ENCODE measurements around the gene ARID2. TPM values are rescaled to one million over a fixed set of nuclear protein-coding genes. Genes with fewer than 3 reads are reported as not detected.

Gene ARID2
- total and polyA plus RNA-seq, 2 donors (not counting 1 experiment from before 2014, with no cell fraction given), result 5.0 to 49.2 TPM

DNA sequence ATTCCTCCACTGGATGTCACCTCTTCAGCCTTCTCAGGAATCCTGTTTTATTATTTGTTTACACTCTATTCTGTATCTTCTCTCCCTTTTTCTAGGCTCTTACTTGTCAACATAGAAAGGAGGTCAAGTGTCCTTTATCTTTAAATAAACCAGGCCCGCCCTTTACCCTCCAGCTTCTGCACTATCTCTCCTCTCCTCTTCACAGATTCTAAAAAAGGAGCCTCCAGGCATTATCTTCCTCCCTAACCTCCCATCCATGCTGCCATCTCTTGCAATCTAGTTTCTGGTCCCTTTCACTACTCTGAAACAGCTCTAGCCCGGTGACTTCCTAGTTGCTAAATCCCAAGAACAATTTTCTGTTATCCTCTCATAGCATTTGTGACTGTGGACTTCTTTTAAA is 24.1 kb upstream of the ARID2 start:
- Histone ChIP-seq H4K20me1 (ENCODE audit: control insufficient read depth, insufficient read depth, low read length, poor library complexity, severe bottlenecking) (no peaks in the 10 kb centered on the region), H3K9ac (ENCODE audit: low read length) (no peak overlapping the region), H3K4me3 (ENCODE audit: control extremely low read depth in 1 of 5, extremely low read depth in 1 of 5, insufficient read depth in 1 of 5, low read depth in 2 of 5, low read length in 4 of 5) (no peak overlapping the region), H3K4me2 (replicated peaks; ENCODE audit: low read depth, low read length, poor library complexity, severe bottlenecking) (no peak overlapping the region), H2AFZ (ENCODE audit: insufficient read depth, low read depth, low read length, poor library complexity, severe bottlenecking) (no peak overlapping the region), H3K4me1 (ENCODE audit: control insufficient read depth in 2 of 2, insufficient read depth in 2 of 2, low read length in 2 of 2) (peaks cover 0 to 6% of the 10 kb centered on the region in 2 donors), H3K79me2 (ENCODE audit: control insufficient read depth, insufficient read depth, low read length) (no peaks in the 10 kb centered on the region), H3K27ac (ENCODE audit: low read length in 2 of 2) (no peak overlapping the region), H3K36me3 (replicated peaks in 1 of 2; ENCODE audit: control extremely low read depth in 1 of 2, control insufficient read depth in 1 of 2, extremely low read depth in 1 of 2, insufficient read depth in 2 of 2, low read length in 1 of 2) (no peaks in the 10 kb centered on the region), H3K27me3 (replicated peaks in 1 of 4; ENCODE audit: control extremely low read depth in 1 of 4, control insufficient read depth in 3 of 4, insufficient read depth in 4 of 4, low read length in 3 of 4) (no peaks in the 10 kb centered on the region), H3K9me3 (ENCODE audit: control extremely low read depth in 1 of 3, control insufficient read depth in 2 of 3, insufficient read depth in 1 of 3, low read length in 2 of 3) (peaks cover 0 to 8% (median 5%) of the 10 kb centered on the region in 3 donors)
- ATAC-seq (ENCODE audit: low read depth) (no peak), DNase-seq (no peak)
- Mint-ChIP-seq H3K9me3 (ENCODE audit: insufficient read depth) (peaks cover 4% of the 10 kb centered on the region), H3K4me3 (no peak overlapping the region), H3K27me3 (no peaks in the 10 kb centered on the region), H3K4me1 (peaks cover 21% of the 10 kb centered on the region), H3K27ac (no peak overlapping the region)
- POLR2A ChIA-PET, result no interaction called here
- 97% methylated on average over 2 of the region's 2 CpGs for WGBS (ENCODE audit: insufficient coverage)
- intact Hi-C loops (cut with micrococcal nuclease), result no loop called here
- CTCF ChIA-PET, result interaction anchor here (0.9 kb wide), 1 partner anchor 11 kb away, joined by 3 read pairs; no protein-coding TSS in a partner anchor
- TF ChIP-seq EZH2 (IDR thresholded peaks at IDR 0.05; ENCODE audit: borderline replicate concordance, insufficient read depth, low read depth, low read length, poor library complexity, severe bottlenecking), result no peak
- TF ChIP-seq, protein P1, sequence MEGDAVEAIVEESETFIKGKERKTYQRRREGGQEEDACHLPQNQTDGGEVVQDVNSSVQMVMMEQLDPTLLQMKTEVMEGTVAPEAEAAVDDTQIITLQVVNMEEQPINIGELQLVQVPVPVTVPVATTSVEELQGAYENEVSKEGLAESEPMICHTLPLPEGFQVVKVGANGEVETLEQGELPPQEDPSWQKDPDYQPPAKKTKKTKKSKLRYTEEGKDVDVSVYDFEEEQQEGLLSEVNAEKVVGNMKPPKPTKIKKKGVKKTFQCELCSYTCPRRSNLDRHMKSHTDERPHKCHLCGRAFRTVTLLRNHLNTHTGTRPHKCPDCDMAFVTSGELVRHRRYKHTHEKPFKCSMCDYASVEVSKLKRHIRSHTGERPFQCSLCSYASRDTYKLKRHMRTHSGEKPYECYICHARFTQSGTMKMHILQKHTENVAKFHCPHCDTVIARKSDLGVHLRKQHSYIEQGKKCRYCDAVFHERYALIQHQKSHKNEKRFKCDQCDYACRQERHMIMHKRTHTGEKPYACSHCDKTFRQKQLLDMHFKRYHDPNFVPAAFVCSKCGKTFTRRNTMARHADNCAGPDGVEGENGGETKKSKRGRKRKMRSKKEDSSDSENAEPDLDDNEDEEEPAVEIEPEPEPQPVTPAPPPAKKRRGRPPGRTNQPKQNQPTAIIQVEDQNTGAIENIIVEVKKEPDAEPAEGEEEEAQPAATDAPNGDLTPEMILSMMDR (IDR thresholded peaks at IDR 0.05), result no peak

DNA sequence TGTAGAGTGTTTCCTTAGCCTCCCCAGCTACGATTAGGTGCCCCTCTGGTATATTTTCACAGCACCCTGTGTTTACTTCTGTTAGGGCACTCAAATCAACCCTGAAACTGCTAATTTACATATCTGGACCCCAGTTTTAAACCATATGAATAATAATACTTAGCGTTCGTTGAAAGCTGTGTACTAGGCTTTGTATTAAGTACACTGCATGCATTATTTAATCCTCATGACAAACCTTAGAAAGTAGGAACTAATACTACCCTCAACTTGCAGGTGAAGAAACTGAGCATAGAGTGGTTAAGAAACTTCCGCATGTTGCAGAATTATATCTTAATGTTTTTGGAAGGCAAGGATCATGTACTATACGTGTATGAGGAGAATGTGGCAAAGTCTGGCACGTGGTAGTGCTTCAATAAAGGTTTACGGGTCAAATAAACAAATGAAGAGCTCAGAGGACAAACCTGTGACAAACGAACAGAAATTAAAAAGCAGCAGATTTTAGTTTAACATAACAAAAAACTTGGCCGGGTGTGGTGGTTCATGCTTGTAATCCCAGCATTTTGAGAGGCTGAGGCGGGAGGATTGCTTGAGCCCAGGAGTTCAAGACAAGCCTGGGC is 22.2 kb upstream of the ARID2 start:
- H3K9ac ChIP-seq (ENCODE audit: low read length), result no peak overlapping the region
- H3K4me3 ChIP-seq (ENCODE audit: control extremely low read depth in 1 of 5, extremely low read depth in 1 of 5, insufficient read depth in 1 of 5, low read depth in 2 of 5, low read length in 4 of 5), result no peak overlapping the region
- no peak overlapping the region for H2AFZ ChIP-seq (ENCODE audit: insufficient read depth, low read depth, low read length, poor library complexity, severe bottlenecking)
- no peak overlapping the region for H3K27ac Mint-ChIP-seq
- H3K4me3 Mint-ChIP-seq, result no peak overlapping the region
- DNase-seq, result no peak
- ATAC-seq (ENCODE audit: low read depth), result no peak
- intact Hi-C loops (cut with micrococcal nuclease), result no loop called here
- TF ChIP-seq, protein P1 (IDR thresholded peaks at IDR 0.05), result no peak
- TF ChIP-seq EZH2 (IDR thresholded peaks at IDR 0.05; ENCODE audit: borderline replicate concordance, insufficient read depth, low read depth, low read length, poor library complexity, severe bottlenecking), result no peak
- no peaks in the 10 kb centered on the region for H4K20me1 ChIP-seq (ENCODE audit: control insufficient read depth, insufficient read depth, low read length, poor library complexity, severe bottlenecking)
- no peaks in the 10 kb centered on the region for H3K27me3 Mint-ChIP-seq
- H3K27ac ChIP-seq (ENCODE audit: low read length in 2 of 2), result no peak overlapping the region
- CTCF ChIA-PET, result interaction anchor here (1.2 kb wide), 1 partner anchor 164 kb away, joined by 4 read pairs; no protein-coding TSS in a partner anchor
- H3K79me2 ChIP-seq (ENCODE audit: control insufficient read depth, insufficient read depth, low read length), result peaks cover 3% of the 10 kb centered on the region
- H3K9me3 ChIP-seq (ENCODE audit: control extremely low read depth in 1 of 3, control insufficient read depth in 2 of 3, insufficient read depth in 1 of 3, low read length in 2 of 3), result peaks cover 0 to 7% (median 0%) of the 10 kb centered on the region in 3 donors
- H3K36me3 ChIP-seq (replicated peaks in 1 of 2; ENCODE audit: control extremely low read depth in 1 of 2, control insufficient read depth in 1 of 2, extremely low read depth in 1 of 2, insufficient read depth in 2 of 2, low read length in 1 of 2), result no peaks in the 10 kb centered on the region
- H3K27me3 ChIP-seq (replicated peaks in 1 of 4; ENCODE audit: control extremely low read depth in 1 of 4, control insufficient read depth in 3 of 4, insufficient read depth in 4 of 4, low read length in 3 of 4), result no peaks in the 10 kb centered on the region
- H3K4me2 ChIP-seq (replicated peaks; ENCODE audit: low read depth, low read length, poor library complexity, severe bottlenecking), result no peak overlapping the region
- H3K9me3 Mint-ChIP-seq (ENCODE audit: insufficient read depth), result no peaks in the 10 kb centered on the region
- H3K4me1 Mint-ChIP-seq, result peaks cover 22% of the 10 kb centered on the region
- POLR2A ChIA-PET, result no interaction called here
- WGBS (ENCODE audit: insufficient coverage), result 90% methylated on average over 8 of the region's 10 CpGs
- peaks cover 4 to 9% of the 10 kb centered on the region in 2 donors for H3K4me1 ChIP-seq (ENCODE audit: control insufficient read depth in 2 of 2, insufficient read depth in 2 of 2, low read length in 2 of 2)

Data from B cell (primary cell).